Breast epithelium (tissue), 4 donors: ENCODE results near the gene ABI3BP. TPM values are rescaled to one million over a fixed set of nuclear protein-coding genes. Genes with fewer than 3 reads are reported as not detected.

Experiments used
- DNase-seq, 2 donors: peaks; one replicate each; pipeline ENCODE4 v3.0.0-alpha.2; 2019; ENCODE audit warnings: low spot score in 2 of 2
- H3K27ac ChIP-seq, 2 donors: fragments of 200-600 bp; sonication (generic) in 1 of 2; one replicate each; pipeline ENCODE4 v1.5.1; 2016 to 2019; ENCODE audit warnings: mild to moderate bottlenecking in 1 of 2
- H3K27me3 ChIP-seq, 2 donors: fragments of 200-600 bp; sonication (generic) in 1 of 2; one replicate each; pipeline versions ENCODE4 v1.5.1 to v1.6.0; 2017 to 2019; ENCODE audit warnings: control low read depth in 1 of 2, mild to moderate bottlenecking in 1 of 2
- H3K36me3 ChIP-seq: fragments of 200-600 bp; one replicate; pipeline ENCODE4 v1.5.1; 2019
- H3K4me1 ChIP-seq, 2 donors: fragments of 200-600 bp; sonication (generic); one replicate each; pipeline ENCODE4 v1.5.1; 2016 to 2019; ENCODE audit warnings: control low read depth in 1 of 2
- H3K4me3 ChIP-seq, 3 donors: fragments of 200-600 bp; sonication (generic); 1 replicate in 2 of 3; 2 replicates in 1 of 3; pipeline ENCODE4 v1.5.1; 2016 to 2019; ENCODE audit warnings: mild to moderate bottlenecking in 3 of 3, moderate library complexity in 2 of 3
- H3K9me3 ChIP-seq, 2 donors: fragments of 200-600 bp; sonication (generic) in 1 of 2; one replicate each; pipeline ENCODE4 v1.5.1; 2016 to 2019; ENCODE audit warnings: control low read depth in 1 of 2
- CTCF ChIP-seq, 3 donors: fragments of 450-650 bp; IDR thresholded peaks; one replicate each; pipeline ENCODE4 v1.5.1; 2016 to 2017; ENCODE audit warnings: antibody characterized with exemption in 3 of 3, mild to moderate bottlenecking in 3 of 3, moderate library complexity in 3 of 3
- POLR2A ChIP-seq: fragments of 450-650 bp; IDR thresholded peaks from one replicate; pipeline ENCODE4 v1.6.1; 2016; ENCODE audit warnings: antibody characterized with exemption, mild to moderate bottlenecking, moderate library complexity
- POLR2AphosphoS5 ChIP-seq, 3 donors: sonication (generic); formaldehyde crosslinking; IDR thresholded peaks; one replicate each; pipeline ENCODE4 v1.6.1; 2017; ENCODE audit warnings: antibody characterized with exemption in 3 of 3
- intact Hi-C: fragments of 100-400 bp; cut with DNase I; formaldehyde crosslinking; loops from one replicate; pipeline ENCODE4 v1.15.1; 2023; ENCODE audit warnings: low total_unique reads
- total RNA-seq, 3 donors: library from RNA; depleted of rRNA; stranded (reverse); fragments of >200 nt; gene quantifications; one replicate each; pipeline ENCODE4 v1.1.0, GENCODE V29; 2016

Gene ABI3BP
- total RNA-seq, 3 donors from 2014 or later: 17.4 to 170 (median 41.1) TPM

GRCh38 chr3:100732435-100732834 is 260.8 kb downstream of the ABI3BP start:
- DNase-seq: no peak
- Histone ChIP-seq H3K27ac (no peak overlapping the region), H3K36me3 (no peaks in the 10 kb centered on the region), H3K4me1 (no peaks in the 10 kb centered on the region), H3K4me3 (no peak overlapping the region), H3K9me3 (no peaks in the 10 kb centered on the region), H3K27me3 (no peaks in the 10 kb centered on the region)
- intact Hi-C loops: no loop called here
- no peak for TF ChIP-seq POLR2AphosphoS5 (IDR thresholded peaks at IDR 0.05)
- TF ChIP-seq CTCF (IDR thresholded peaks at IDR 0.05): no peak
- TF ChIP-seq POLR2A: no peak

GRCh38 chr3:100730524-100730923 is 262.7 kb downstream of the ABI3BP start:
- Histone ChIP-seq H3K27me3 (no peaks in the 10 kb centered on the region), H3K4me3 (no peak overlapping the region), H3K4me1 (no peaks in the 10 kb centered on the region), H3K36me3 (no peaks in the 10 kb centered on the region), H3K9me3 (no peaks in the 10 kb centered on the region), H3K27ac (no peak overlapping the region)
- DNase-seq: no peak
- intact Hi-C loops: no loop called here
- no peak for TF ChIP-seq POLR2A
- no peak for TF ChIP-seq CTCF (IDR thresholded peaks at IDR 0.05)
- TF ChIP-seq POLR2AphosphoS5 (IDR thresholded peaks at IDR 0.05): no peak

GRCh38 chr3:100726706-100727105 is 266.5 kb downstream of the ABI3BP start:
- DNase-seq: no peak
- H3K27me3 ChIP-seq: no peaks in the 10 kb centered on the region
- intact Hi-C loops: no loop called here
- TF ChIP-seq POLR2A (no peak), CTCF (IDR thresholded peaks at IDR 0.05) (no peak), POLR2AphosphoS5 (IDR thresholded peaks at IDR 0.05) (no peak)
- no peak overlapping the region for H3K27ac ChIP-seq
- no peaks in the 10 kb centered on the region for H3K36me3 ChIP-seq
- no peak overlapping the region for H3K4me3 ChIP-seq
- no peaks in the 10 kb centered on the region for H3K4me1 ChIP-seq
- no peaks in the 10 kb centered on the region for H3K9me3 ChIP-seq

- Histone ChIP-seq H3K4me1 (no peaks in the 10 kb centered on the region), H3K36me3 (no peaks in the 10 kb centered on the region), H3K27me3 (no peaks in the 10 kb centered on the region), H3K9me3 (no peaks in the 10 kb centered on the region), H3K4me3 (no peak overlapping the region), H3K27ac (no peak overlapping the region)
- no peak for DNase-seq
- TF ChIP-seq POLR2A (no peak), CTCF (IDR thresholded peaks at IDR 0.05) (no peak), POLR2AphosphoS5 (IDR thresholded peaks at IDR 0.05) (no peak)
- intact Hi-C loops: no loop called here
Measured at GRCh38 chr3:100725935-100726513, 267.2 kb downstream of the ABI3BP start.

- H3K9me3 ChIP-seq: no peaks in the 10 kb centered on the region
- H3K27me3 ChIP-seq: no peaks in the 10 kb centered on the region
- H3K36me3 ChIP-seq: no peaks in the 10 kb centered on the region
- intact Hi-C loops: no loop called here
- peaks cover 0 to 7% of the 10 kb centered on the region in 2 donors for H3K4me1 ChIP-seq
- TF ChIP-seq POLR2AphosphoS5 (IDR thresholded peaks at IDR 0.05) (no peak), POLR2A (no peak), CTCF (IDR thresholded peaks at IDR 0.05) (no peak)
- no peak for DNase-seq
- H3K4me3 ChIP-seq: no peak overlapping the region
- H3K27ac ChIP-seq: no peak overlapping the region
Measured at GRCh38 chr3:100720426-100720825, 272.8 kb downstream of the ABI3BP start.
